Ascending aorta (tissue), 2 donors: Measurements from ENCODE around the gene SFXN2. TPM values are rescaled to one million over a fixed set of nuclear protein-coding genes. Genes with fewer than 3 reads are reported as not detected.

Source experiments
- DNase-seq, 2 donors: peaks; one replicate each; pipeline ENCODE4 v3.0.0-alpha.2; 2019; ENCODE audit warnings: low spot score in 2 of 2
- H3K27ac ChIP-seq, 2 donors: fragments of 200-600 bp; sonication (generic); one replicate each; pipeline ENCODE4 v1.5.1; 2016 to 2017; ENCODE audit warnings: mild to moderate bottlenecking in 1 of 2
- H3K27me3 ChIP-seq: fragments of 200-600 bp; sonication (generic); one replicate; pipeline ENCODE4 v1.5.1; 2017
- H3K36me3 ChIP-seq, 2 donors: fragments of 200-600 bp; sonication (generic); one replicate each; pipeline ENCODE4 v1.5.1; 2016
- H3K4me1 ChIP-seq, 2 donors: fragments of 200-600 bp; sonication (generic); one replicate each; pipeline ENCODE4 v1.5.1; 2016 to 2017; ENCODE audit warnings: mild to moderate bottlenecking in 1 of 2
- H3K4me3 ChIP-seq, 2 donors: fragments of 200-600 bp; sonication (generic); one replicate each; pipeline ENCODE4 v1.5.1; 2016 to 2017; ENCODE audit warnings: mild to moderate bottlenecking in 1 of 2
- H3K9me3 ChIP-seq, 2 donors: fragments of 200-600 bp; sonication (generic); one replicate each; pipeline ENCODE4 v1.5.1; 2016
- intact Hi-C: fragments of 100-400 bp; cut with DNase I; formaldehyde crosslinking; loops from one replicate; pipeline ENCODE4 v1.15.1; 2023
- total RNA-seq: library from RNA; depleted of rRNA; stranded (reverse); fragments of >200 nt; gene quantifications from one replicate; pipeline ENCODE4 v1.1.0, GENCODE V29; 2016
- TF ChIP-seq, protein P1 (sequence below), 3 experiments: fragments of 200-600 bp in 2 of 3; fragments of 450-650 bp in 1 of 3; sonication (generic) in 2 of 3; IDR thresholded peaks; one replicate each; pipeline ENCODE4 v1.5.1; 2016 to 2019; ENCODE audit warnings: antibody characterized with exemption in 3 of 3, mild to moderate bottlenecking in 1 of 3, moderate library complexity in 1 of 3

The SFXN2 gene
- total RNA-seq, 1 donor from 2014 or later = 2.1 TPM

DNA sequence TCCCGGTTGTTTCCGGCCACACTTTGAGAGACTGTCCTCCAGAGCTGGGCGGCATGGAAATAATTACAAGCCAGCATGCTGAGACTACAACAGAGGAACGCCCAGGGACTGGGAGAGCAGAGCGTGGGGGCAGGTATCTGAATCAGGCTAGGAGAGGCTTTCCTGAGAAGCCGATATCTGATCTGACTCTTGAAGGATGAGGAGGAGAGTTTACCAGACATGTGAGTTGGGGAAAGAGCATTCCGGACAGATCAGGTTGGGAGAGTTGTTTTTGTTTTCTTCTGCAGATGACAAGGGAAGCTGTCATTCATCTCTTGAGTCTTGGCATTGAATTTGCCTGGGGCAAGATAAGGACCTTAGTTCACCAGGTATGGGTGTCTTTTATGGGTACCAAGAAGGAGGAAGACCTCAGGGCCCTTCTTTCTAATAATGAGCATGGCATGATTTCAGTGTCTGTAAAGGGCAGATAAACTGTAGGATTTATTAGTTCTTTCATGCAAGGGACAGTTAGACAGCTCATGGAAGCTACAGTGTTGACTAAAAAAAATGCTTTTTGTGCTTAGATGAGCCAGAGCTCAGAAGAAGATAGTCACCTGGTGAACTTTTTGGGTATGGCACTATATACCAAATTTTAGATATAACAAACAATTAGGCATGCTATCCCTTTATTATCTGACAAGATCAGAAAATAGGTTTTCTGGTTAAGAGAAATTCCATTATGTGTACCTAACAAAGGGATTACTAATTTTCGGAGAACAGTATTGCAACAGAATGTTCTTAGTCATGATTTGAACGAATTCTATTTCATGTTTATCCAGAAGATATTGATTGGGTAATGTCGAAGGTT, 65.5 kb downstream of the SFXN2 start:
- H3K9me3 ChIP-seq = no peaks in the 10 kb centered on the region
- H3K36me3 ChIP-seq = no peaks in the 10 kb centered on the region
- peak overlapping the region; percentile 95 for H3K27ac ChIP-seq
- DNase-seq = no peak
- intact Hi-C loops = loop anchor here (10.0 kb wide), 1 partner anchor 135 kb away; the partner anchor contains the start of gene TRIM8
- no peaks in the 10 kb centered on the region for H3K27me3 ChIP-seq
- peaks cover 37 to 82% of the 10 kb centered on the region in 2 donors for H3K4me1 ChIP-seq
- TF ChIP-seq, protein P1, sequence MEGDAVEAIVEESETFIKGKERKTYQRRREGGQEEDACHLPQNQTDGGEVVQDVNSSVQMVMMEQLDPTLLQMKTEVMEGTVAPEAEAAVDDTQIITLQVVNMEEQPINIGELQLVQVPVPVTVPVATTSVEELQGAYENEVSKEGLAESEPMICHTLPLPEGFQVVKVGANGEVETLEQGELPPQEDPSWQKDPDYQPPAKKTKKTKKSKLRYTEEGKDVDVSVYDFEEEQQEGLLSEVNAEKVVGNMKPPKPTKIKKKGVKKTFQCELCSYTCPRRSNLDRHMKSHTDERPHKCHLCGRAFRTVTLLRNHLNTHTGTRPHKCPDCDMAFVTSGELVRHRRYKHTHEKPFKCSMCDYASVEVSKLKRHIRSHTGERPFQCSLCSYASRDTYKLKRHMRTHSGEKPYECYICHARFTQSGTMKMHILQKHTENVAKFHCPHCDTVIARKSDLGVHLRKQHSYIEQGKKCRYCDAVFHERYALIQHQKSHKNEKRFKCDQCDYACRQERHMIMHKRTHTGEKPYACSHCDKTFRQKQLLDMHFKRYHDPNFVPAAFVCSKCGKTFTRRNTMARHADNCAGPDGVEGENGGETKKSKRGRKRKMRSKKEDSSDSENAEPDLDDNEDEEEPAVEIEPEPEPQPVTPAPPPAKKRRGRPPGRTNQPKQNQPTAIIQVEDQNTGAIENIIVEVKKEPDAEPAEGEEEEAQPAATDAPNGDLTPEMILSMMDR (IDR thresholded peaks at IDR 0.05) = no peak
- no peak overlapping the region for H3K4me3 ChIP-seq

DNA sequence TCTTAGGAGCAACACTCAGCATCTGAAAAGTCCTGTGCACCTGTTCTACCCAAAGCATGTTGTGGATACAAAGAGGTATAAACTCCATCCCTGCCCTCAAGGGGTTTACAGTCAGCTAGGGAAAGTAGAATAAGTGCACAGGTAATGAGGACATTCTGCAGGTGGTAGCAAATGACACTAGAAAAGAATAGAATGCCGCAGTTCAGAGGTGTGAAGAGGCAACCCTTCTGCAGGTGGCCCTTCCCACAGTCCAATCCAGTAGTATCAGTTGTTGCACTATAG, 66.0 kb downstream of the SFXN2 start:
- Histone ChIP-seq H3K4me1 (peaks cover 37 to 84% of the 10 kb centered on the region in 2 donors), H3K27ac (peak overlapping the region; percentile 94 to 95), H3K9me3 (no peaks in the 10 kb centered on the region), H3K27me3 (no peaks in the 10 kb centered on the region), H3K4me3 (no peak overlapping the region), H3K36me3 (no peaks in the 10 kb centered on the region)
- intact Hi-C loops = loop anchor here (10.0 kb wide), 1 partner anchor 136 kb away; the partner anchor contains the start of gene TRIM8
- DNase-seq = no peak
- TF ChIP-seq, protein P1 (IDR thresholded peaks at IDR 0.05) = no peak

DNA sequence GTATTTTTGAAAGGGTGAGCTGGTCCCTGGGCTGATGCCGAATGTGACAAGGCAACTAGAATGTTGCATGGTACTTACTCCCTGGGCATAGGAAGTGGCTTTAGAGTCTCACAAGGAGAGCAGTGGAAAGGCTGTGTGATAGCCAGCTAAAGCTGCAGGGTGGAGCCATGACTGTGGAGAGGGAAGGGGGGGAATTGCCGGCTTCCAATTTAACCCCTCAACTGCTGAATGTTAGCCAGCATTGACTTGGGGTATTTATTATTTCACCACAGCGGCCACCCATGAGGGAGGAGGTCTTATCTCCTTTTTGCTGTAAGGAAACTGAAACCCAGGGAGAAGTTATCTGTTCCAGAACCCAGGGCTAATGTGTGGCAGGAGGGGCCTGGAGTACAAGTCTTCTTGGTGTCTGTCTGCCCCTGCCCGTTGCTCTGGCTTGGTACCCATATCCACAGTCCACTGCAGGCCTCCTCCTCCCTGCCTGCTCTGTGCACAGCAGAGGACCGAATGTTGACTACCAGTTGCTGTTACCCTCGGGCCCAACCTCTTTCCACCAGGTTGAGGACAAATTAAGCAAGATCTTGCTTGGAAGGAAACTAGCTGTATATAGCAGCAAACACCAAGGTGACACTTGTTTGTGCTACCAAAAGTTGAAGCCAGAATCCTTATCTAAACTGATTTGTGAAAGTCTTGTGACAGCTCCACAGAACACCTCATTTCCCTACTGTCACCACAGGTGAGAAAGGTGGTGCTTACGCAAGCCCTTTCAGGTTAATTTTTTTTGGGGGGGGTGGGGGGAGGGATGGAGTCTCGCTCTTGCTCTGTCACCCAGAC, 66.9 kb downstream of the SFXN2 start:
- H3K27me3 ChIP-seq = no peaks in the 10 kb centered on the region
- H3K4me1 ChIP-seq = peaks cover 40 to 88% of the 10 kb centered on the region in 2 donors
- intact Hi-C loops = loop anchor here (10.0 kb wide), 1 partner anchor 137 kb away; the partner anchor contains the start of gene TRIM8
- DNase-seq = no peak
- H3K4me3 ChIP-seq = peak overlapping the region; percentile 18 to 24
- no peaks in the 10 kb centered on the region for H3K36me3 ChIP-seq
- H3K9me3 ChIP-seq = no peaks in the 10 kb centered on the region
- TF ChIP-seq, protein P1 (IDR thresholded peaks at IDR 0.05) = no peak
- H3K27ac ChIP-seq = peak overlapping the region; percentile 94 to 95

DNA sequence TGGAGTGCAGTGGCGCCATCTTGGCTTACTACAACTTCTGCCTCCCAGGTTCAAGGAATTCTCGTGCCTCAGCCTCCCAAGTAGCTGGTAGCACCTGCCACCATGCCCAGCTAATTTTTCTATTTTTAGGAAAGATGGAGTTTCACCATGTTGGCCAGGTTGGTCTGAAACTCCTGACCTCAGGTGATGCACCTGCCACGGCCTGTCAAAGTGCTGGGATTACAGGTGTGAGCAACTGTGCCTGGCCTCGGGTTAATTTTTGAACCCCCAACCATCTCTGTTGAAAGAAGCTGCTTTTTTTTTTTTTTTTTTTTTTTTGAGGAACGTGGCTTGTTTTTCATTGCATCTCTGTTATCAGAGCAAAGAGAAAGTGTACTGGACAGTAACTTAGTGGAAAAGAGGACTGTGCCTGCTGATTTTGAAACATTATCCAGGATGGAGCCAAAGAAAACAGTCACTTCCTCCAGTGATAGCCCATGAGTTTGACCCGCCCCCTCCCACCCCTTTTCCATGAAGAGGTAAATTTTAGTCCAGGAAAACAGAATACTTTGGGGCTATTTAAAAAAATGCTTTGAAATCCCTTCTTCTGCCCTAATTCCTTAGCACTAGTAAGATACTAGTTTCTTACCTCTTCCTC, 67.6 kb downstream of the SFXN2 start:
- intact Hi-C loops = loop anchor here (2.0 to 10.0 kb wide), 3 partner anchors 21 to 137 kb away; partner anchors contain the start of gene TRIM8
- no peaks in the 10 kb centered on the region for H3K36me3 ChIP-seq
- H3K4me3 ChIP-seq = peak overlapping the region; percentile 18 to 35
- H3K27me3 ChIP-seq = no peaks in the 10 kb centered on the region
- H3K9me3 ChIP-seq = no peaks in the 10 kb centered on the region
- no peak for DNase-seq
- TF ChIP-seq, protein P1 (IDR thresholded peaks at IDR 0.05) = no peak
- H3K27ac ChIP-seq = peak overlapping the region; percentile 94 to 95
- H3K4me1 ChIP-seq = peaks cover 41 to 93% of the 10 kb centered on the region in 2 donors
